Fibroblast of mammary gland (primary cell): ENCODE measurements around the gene PIGQ.

Experiments used
- DNase-seq: peaks from one replicate; pipeline ENCODE4 v3.0.0-alpha.2; 2010; ENCODE audit warnings: low read depth
- H3K4me3 ChIP-seq: 2 replicates; pipeline ENCODE4 v1.5.1; 2011; ENCODE audit warnings: low read depth, mild to moderate bottlenecking, low read length, moderate library complexity; ENCODE audit not compliant: control insufficient read depth
- CTCF ChIP-seq: conservative IDR thresholded peaks from 2 replicates; pipeline ENCODE4 v1.5.1; 2011; ENCODE audit warnings: low read depth, low read length, inconsistent platforms; ENCODE audit not compliant: control insufficient read depth, insufficient read depth

PIGQ gene

DNA sequence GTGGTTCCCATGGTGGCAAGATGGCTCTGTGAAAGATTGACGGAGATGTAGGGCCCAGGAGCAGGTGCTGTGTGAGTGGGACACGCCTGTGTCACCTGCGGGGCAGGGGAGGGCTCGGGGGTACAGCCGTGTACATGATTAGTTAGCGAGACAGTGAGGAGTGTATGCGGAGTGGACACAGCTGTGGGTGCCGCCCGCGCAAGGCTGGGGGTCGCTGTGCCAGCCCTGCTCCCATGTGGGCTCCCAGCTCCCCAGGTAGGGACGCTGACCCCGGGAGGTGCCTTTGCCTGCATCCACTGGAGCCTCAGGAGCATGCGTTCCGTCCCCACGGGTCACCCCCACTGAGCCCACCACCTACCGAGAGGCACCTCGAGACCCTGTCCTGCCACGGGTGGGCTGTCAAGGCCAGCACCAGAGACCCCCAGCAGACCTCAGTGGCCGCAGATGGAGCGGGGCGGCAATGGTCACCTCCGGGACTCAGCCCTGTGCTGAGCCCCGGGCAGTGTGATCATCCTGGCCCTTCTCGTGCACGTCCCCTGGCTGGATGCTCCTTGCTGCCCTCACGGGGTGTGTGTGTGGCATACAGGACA, 34.8 kb upstream of the PIGQ start:
- no peak overlapping the region for H3K4me3 ChIP-seq
- no peak for DNase-seq
- TF ChIP-seq CTCF, result no peak

DNA sequence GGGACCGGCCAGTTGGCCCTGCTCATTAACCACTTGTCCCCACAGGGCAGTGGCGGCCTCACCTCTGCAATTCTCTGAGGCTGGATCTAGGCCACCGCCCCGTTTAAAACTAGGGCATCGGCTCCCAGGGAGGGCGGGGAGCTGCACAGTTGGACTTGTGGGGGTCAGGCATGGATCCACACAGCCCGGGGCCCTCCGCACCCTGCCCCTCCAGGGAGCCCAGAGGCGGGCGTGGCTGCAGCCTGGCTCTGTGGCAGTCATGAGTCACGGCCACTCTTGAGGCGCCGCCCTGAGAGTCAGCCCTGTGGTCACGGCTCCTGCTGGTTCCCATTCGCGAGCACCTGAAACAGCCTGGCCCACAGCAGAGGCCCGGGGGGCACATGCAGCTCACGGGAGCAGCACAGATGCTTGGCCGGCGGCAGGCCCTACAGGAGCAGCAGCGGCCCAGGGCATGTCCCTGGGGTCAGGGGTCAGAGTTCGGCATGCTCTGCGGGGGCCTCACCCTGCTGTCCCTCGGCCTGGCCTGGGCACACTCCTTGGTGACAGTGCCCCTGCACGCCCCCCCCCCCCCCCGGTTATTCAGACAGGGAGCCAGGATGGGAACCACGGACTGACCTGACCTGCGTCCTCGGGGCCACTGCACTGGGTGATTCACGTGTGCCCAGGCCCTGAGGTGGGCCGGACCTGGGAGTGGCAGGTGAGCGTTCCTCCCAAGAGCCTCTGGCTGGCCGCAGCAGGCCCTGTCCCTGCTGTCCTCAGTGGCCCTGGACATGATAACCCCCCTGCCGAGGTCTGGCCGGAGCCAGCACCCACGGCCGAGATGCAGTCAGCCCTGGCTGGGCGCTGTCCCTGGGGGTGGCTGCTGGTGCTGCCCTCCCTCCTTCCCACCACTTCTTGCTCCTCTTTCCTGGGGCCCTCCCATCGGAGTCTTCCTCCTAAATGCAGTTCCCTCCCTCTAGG, 34.0 kb upstream of the PIGQ start:
- no peak overlapping the region for H3K4me3 ChIP-seq
- TF ChIP-seq CTCF, result no peak
- peak; percentile 77 for DNase-seq

GRCh38 chr16:536746-537145, 33.0 kb upstream of the PIGQ start:
- no peak overlapping the region for H3K4me3 ChIP-seq
- no peak for TF ChIP-seq CTCF
- DNase-seq, result no peak

DNA sequence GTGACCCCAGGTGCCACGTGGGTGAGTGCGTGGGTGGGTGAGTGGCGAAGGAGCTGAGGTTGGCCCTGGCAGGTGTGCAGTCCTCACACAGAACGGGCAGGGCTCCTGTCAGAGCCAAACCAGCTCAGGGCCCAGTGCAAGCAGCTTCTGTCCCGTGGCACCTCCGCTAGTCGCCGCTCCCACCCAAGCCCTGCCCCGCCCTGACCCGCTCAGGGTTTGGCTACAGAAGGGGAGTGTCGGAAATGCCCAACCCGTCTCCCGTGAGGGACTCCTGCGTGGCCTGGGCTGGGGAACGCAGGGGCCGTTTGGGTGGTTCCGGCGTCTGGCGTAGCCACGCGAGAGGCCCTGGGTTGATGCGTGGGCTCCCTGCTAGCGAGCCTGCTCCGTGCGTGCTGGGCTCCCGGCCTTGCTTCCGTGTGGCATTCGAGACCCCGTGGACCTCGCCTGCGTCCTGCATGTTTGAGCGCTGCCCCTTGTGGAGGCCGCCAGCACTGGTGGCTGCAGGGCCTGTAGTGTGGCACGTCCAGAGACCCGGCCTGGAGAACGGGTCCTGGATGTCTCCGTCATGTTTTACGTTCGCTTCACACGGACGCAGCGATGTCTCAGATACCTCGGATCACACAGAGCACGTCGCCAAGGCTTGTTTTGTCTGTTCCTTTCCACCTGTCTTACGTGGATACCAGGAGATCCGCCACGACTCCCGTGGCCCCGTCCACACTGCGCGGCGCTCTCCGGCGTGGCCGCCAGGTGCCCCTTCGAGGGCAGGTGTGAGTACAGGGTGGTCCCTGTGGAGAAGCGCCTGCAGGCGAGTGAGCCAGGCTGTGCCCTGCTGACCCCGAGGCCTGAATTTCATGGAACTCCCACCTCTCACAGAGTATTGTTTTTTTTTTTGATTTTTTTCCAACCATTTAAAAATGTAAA, 32.1 kb upstream of the PIGQ start:
- no peak for TF ChIP-seq CTCF
- no peak for DNase-seq
- H3K4me3 ChIP-seq, result no peak overlapping the region

DNA sequence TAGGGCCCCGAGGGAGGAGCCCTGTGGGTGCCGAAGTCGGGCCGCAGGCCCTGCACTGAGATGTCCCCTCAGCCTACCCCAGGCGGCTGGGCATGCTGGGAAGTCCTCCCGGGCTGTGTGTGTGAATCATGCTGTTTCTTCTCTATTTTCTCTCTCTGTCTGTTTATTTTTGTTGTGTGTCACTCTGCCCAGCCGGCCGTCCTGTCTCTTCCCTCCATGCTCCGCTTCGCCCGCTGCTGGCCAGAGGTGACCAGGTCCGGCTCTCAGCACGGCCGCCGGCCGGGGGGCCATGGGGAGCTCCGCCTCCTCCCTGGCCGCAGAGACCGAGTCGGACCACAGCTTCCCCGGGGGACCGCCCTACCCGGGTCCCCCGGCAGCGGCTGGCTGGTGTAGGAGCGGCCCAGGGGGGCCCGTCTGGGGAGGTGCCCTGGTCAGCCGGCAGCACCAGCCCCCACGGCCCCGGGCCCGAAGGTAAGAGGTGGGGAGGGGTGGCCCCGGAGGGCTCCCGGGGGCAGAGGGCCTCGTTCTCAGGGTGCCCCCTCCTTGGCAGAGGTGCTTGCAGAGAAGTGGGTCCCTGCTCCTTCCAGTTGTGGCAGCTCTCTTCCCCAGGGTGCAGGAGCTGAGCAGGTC, 29.8 kb upstream of the PIGQ start:
- TF ChIP-seq CTCF, result no peak
- peak; percentile 62 for DNase-seq

More for the DNA sequence above, 29.8 kb upstream of the PIGQ start:
- no peak overlapping the region for H3K4me3 ChIP-seq
